MM.1S (cell line): Measurements from ENCODE around the gene EFCAB6.

Source experiments
- DNase-seq: peaks from one replicate; pipeline ENCODE4 v3.0.0-alpha.2; 2015
- H2AFZ ChIP-seq: fragments of 300-600 bp; sonication (generic); 2 replicates; pipeline ENCODE4 v1.6.0; 2016; ENCODE audit warnings: antibody characterized with exemption, low read length
- H3F3A ChIP-seq: fragments of 300-600 bp; sonication (generic); 2 replicates; pipeline ENCODE4 v1.6.1; 2016; ENCODE audit warnings: mild to moderate bottlenecking, antibody characterized with exemption, low read length, moderate library complexity, mixed read lengths; ENCODE audit not compliant: insufficient read depth
- H3K27ac ChIP-seq: fragments of 300-600 bp; sonication (generic); 2 replicates; pipeline ENCODE4 v1.5.1; 2016; ENCODE audit warnings: mild to moderate bottlenecking, low read length
- H3K27me3 ChIP-seq: fragments of 300-600 bp; sonication (generic); replicated peaks from 2 replicates; pipeline ENCODE4 v1.6.0; 2016; ENCODE audit warnings: low read length; ENCODE audit not compliant: insufficient read depth
- H3K36me3 ChIP-seq: fragments of 300-600 bp; sonication (generic); replicated peaks from 2 replicates; pipeline ENCODE4 v1.6.1; 2016; ENCODE audit warnings: mild to moderate bottlenecking, low read length, mixed read lengths; ENCODE audit not compliant: insufficient read depth
- H3K4me1 ChIP-seq: fragments of 300-600 bp; sonication (generic); 2 replicates; pipeline ENCODE4 v1.6.1; 2016; ENCODE audit warnings: low read length, mixed read lengths
- H3K4me2 ChIP-seq: fragments of 300-600 bp; sonication (generic); 2 replicates; pipeline ENCODE4 v1.6.0; 2016; ENCODE audit warnings: low read depth, low read length
- H3K4me3 ChIP-seq: fragments of 300-600 bp; sonication (generic); 2 replicates; pipeline ENCODE4 v1.5.1; 2016; ENCODE audit warnings: low read length, mixed read lengths
- H3K79me2 ChIP-seq: fragments of 300-600 bp; sonication (generic); 2 replicates; pipeline ENCODE4 v1.6.1; 2016; ENCODE audit warnings: mixed run types, low read length, mixed read lengths
- H3K9ac ChIP-seq: fragments of 300-600 bp; sonication (generic); 2 replicates; pipeline ENCODE4 v1.6.1; 2016; ENCODE audit warnings: low read length, mixed read lengths
- H3K9me2 ChIP-seq: fragments of 300-600 bp; sonication (generic); replicated peaks from 2 replicates; pipeline ENCODE4 v1.6.1; 2016; ENCODE audit warnings: mild to moderate bottlenecking, low read length, mixed read lengths; ENCODE audit not compliant: insufficient read depth
- H3K9me3 ChIP-seq: fragments of 300-600 bp; sonication (generic); replicated peaks from 2 replicates; pipeline ENCODE4 v1.6.1; 2016; ENCODE audit warnings: mild to moderate bottlenecking, low read length, mixed read lengths; ENCODE audit not compliant: insufficient read depth
- H4K20me1 ChIP-seq: fragments of 300-600 bp; sonication (generic); 2 replicates; pipeline ENCODE4 v1.6.1; 2016; ENCODE audit warnings: mild to moderate bottlenecking, low read length, moderate library complexity, mixed read lengths; ENCODE audit not compliant: insufficient read depth
- EZH2 ChIP-seq: fragments of 300-600 bp; sonication (generic); optimal IDR thresholded peaks from 2 replicates; pipeline ENCODE3; 2017; ENCODE audit warnings: low read depth, mild to moderate bottlenecking, antibody characterized with exemption, low read length, mixed read lengths
- EZH2phosphoT487 ChIP-seq: fragments of 300-600 bp; sonication (generic); IDR thresholded peaks from 2 replicates; pipeline ENCODE4 v1.6.1; 2018; ENCODE audit warnings: antibody characterized with exemption, low read length
- TF ChIP-seq, protein P1 (sequence below): fragments of 300-600 bp; sonication (generic); IDR thresholded peaks from 2 replicates; pipeline ENCODE4 v1.5.1; 2016; ENCODE audit warnings: antibody characterized with exemption, low read length, mixed read lengths

EFCAB6 gene

DNA sequence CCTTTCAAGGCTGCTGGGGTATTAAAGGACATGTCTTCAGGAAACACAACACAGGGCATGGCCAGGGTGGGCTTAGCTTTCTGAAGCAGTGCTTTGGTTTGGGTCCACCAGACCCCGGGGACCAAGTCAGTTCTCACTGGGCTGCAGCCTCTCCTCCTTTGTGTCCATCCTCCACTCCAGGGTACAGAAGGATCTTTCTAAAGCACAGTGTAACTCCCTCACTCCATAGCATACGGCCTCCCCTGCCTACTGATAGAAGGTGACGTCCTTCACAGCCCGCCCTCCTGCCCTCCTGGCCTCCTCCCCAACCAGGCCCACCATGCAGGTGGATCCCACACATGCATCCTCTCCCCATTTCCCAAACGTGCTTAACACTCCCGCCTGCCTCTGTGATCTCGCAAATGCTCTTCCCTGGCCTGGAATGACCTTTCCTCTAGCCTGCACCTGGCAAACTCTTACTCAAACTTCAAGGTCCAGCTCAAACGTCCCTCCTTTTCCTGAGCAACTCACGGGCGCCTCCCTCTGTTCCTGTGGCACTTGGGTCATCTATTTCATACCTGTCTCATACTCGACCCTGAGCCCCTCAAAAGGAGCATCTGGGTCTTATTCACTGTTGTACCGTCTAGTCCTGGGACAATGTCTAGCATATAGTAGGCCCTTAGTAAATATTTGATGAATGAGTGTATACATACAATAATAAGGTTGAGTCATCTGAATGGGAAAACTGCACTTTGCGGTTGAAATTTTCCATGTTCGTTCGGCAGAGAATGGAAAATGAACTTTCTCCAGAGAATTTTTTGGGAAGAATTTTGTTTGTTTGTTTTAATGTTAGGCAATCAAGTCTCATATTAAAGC, 187.7 kb downstream of the EFCAB6 start:
- H3K4me2 ChIP-seq: no peak overlapping the region
- H4K20me1 ChIP-seq: no peaks in the 10 kb centered on the region
- no peak overlapping the region for H3K9ac ChIP-seq
- H2AFZ ChIP-seq: no peak overlapping the region
- H3K9me3 ChIP-seq: no peaks in the 10 kb centered on the region
- H3K27ac ChIP-seq: no peak overlapping the region
- no peaks in the 10 kb centered on the region for H3K9me2 ChIP-seq
- no peaks in the 10 kb centered on the region for H3K27me3 ChIP-seq
- no peak overlapping the region for H3K4me3 ChIP-seq
- H3K79me2 ChIP-seq: no peaks in the 10 kb centered on the region
- no peaks in the 10 kb centered on the region for H3K4me1 ChIP-seq
- no peaks in the 10 kb centered on the region for H3K36me3 ChIP-seq
- TF ChIP-seq, protein P1, sequence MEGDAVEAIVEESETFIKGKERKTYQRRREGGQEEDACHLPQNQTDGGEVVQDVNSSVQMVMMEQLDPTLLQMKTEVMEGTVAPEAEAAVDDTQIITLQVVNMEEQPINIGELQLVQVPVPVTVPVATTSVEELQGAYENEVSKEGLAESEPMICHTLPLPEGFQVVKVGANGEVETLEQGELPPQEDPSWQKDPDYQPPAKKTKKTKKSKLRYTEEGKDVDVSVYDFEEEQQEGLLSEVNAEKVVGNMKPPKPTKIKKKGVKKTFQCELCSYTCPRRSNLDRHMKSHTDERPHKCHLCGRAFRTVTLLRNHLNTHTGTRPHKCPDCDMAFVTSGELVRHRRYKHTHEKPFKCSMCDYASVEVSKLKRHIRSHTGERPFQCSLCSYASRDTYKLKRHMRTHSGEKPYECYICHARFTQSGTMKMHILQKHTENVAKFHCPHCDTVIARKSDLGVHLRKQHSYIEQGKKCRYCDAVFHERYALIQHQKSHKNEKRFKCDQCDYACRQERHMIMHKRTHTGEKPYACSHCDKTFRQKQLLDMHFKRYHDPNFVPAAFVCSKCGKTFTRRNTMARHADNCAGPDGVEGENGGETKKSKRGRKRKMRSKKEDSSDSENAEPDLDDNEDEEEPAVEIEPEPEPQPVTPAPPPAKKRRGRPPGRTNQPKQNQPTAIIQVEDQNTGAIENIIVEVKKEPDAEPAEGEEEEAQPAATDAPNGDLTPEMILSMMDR: no peak
- TF ChIP-seq EZH2 (no peak), EZH2phosphoT487 (no peak)
- no peak for DNase-seq
- no peaks in the 10 kb centered on the region for H3F3A ChIP-seq

DNA sequence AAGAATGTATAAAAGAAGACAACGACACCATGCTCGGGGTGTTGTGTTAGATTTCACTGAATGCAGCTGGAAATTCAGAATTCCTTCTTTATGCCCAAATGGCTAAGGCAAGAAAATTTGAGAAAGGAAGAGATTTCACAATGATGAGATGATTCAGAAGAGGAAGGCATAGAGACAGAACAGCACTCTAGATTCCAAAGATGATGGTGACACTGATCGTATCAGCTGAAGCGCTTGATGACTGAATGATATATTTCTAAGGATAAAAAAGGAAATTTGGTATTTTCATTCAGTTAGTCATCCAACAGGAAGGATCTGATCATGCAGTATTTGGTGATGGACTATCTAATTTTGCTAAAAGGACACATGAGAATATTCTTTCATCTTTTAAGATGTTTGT, 189.2 kb downstream of the EFCAB6 start:
- Histone ChIP-seq H3K9me2 (no peaks in the 10 kb centered on the region), H3F3A (no peaks in the 10 kb centered on the region), H3K36me3 (no peaks in the 10 kb centered on the region), H3K27ac (no peak overlapping the region), H3K4me3 (no peak overlapping the region), H3K4me2 (no peak overlapping the region), H3K9ac (no peak overlapping the region), H3K4me1 (no peaks in the 10 kb centered on the region), H2AFZ (no peak overlapping the region), H3K9me3 (no peaks in the 10 kb centered on the region), H3K27me3 (no peaks in the 10 kb centered on the region), H3K79me2 (no peaks in the 10 kb centered on the region), H4K20me1 (no peaks in the 10 kb centered on the region)
- no peak for DNase-seq
- no peak for TF ChIP-seq EZH2
- TF ChIP-seq EZH2phosphoT487: no peak
- TF ChIP-seq, protein P1: no peak

DNA sequence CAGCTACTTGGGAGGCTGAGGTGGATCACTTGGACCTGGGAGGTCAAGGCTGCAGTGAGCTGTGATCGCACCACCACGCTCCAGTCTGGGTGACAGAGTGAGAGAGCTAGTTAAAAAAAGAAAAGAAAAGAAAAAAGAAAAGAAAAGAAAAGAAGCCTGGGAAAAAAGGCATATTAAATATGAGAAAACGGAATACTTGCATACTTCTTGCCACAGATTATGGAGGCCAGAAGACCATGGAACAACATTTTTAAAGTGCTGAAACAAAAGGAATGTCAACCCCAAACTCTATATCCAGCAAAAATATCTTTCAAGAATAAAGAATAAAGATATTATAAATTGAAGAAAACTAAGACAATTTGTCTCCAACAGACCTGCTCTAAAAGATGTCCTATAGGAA, 191.9 kb downstream of the EFCAB6 start:
- no peak overlapping the region for H3K4me3 ChIP-seq
- no peaks in the 10 kb centered on the region for H3K9me2 ChIP-seq
- H3K9ac ChIP-seq: no peak overlapping the region
- TF ChIP-seq, protein P1: no peak
- TF ChIP-seq EZH2 (no peak), EZH2phosphoT487 (no peak)
- no peak for DNase-seq
- H3K4me2 ChIP-seq: no peak overlapping the region
- no peak overlapping the region for H3K27ac ChIP-seq
- H4K20me1 ChIP-seq: no peaks in the 10 kb centered on the region
- no peaks in the 10 kb centered on the region for H3K27me3 ChIP-seq
- H3K36me3 ChIP-seq: no peaks in the 10 kb centered on the region
- H3K4me1 ChIP-seq: no peaks in the 10 kb centered on the region
- H3K79me2 ChIP-seq: no peaks in the 10 kb centered on the region
- no peaks in the 10 kb centered on the region for H3K9me3 ChIP-seq
- no peaks in the 10 kb centered on the region for H3F3A ChIP-seq
- H2AFZ ChIP-seq: no peak overlapping the region
